HG02588 (cell line): ENCODE measurements around the gene TCERG1L.
"Not testable (repeated sequence)": the region's sequence is repeated elsewhere in the genome, so short reads cannot be mapped to it uniquely, and the experiment has no call there.

Source experiments
- ATAC-seq: cut with Tn5 transposase; IDR thresholded peaks from one replicate; pipeline ENCODE4 v1.9.1; 2021; ENCODE audit warnings: mild to moderate bottlenecking, moderate library complexity; ENCODE audit not compliant: unreplicated experiment

TCERG1L gene

GRCh38 chr10:131250454-131251145 is 60.9 kb downstream of the TCERG1L start:
- ATAC-seq = no peak

GRCh38 chr10:131249955-131250344 is 61.6 kb downstream of the TCERG1L start:
- no peak for ATAC-seq

- no peak for ATAC-seq
These were observed 62.1 kb downstream of the TCERG1L start for GRCh38 chr10:131249238-131249954.

GRCh38 chr10:131248376-131249165 is 63.0 kb downstream of the TCERG1L start:
- no peak for ATAC-seq

GRCh38 chr10:131247873-131248272 is 63.6 kb downstream of the TCERG1L start:
- no peak for ATAC-seq

GRCh38 chr10:131246775-131247174 is 64.7 kb downstream of the TCERG1L start:
- no peak for ATAC-seq

- no peak for ATAC-seq
These were observed 65.4 kb downstream of the TCERG1L start for GRCh38 chr10:131246089-131246488.

GRCh38 chr10:131245475-131246059 is 66.0 kb downstream of the TCERG1L start:
- no peak for ATAC-seq

GRCh38 chr10:131244836-131245235 is 66.7 kb downstream of the TCERG1L start:
- no peak for ATAC-seq

- ATAC-seq = no peak
These were observed 68.4 kb downstream of the TCERG1L start for GRCh38 chr10:131243076-131243475.

- no peak for ATAC-seq
These were observed 69.5 kb downstream of the TCERG1L start for GRCh38 chr10:131242007-131242406.

- ATAC-seq = no peak
These were observed 70.8 kb downstream of the TCERG1L start for GRCh38 chr10:131240691-131241090.

GRCh38 chr10:131239926-131240325 is 71.6 kb downstream of the TCERG1L start:
- no peak for ATAC-seq

GRCh38 chr10:131239450-131239849 is 72.1 kb downstream of the TCERG1L start:
- ATAC-seq = no peak

- ATAC-seq = no peak
These were observed 72.7 kb downstream of the TCERG1L start for GRCh38 chr10:131238669-131239280.

- ATAC-seq = no peak
These were observed 73.4 kb downstream of the TCERG1L start for GRCh38 chr10:131237991-131238651.

- not testable (repeated sequence) for ATAC-seq
These were observed 76.9 kb downstream of the TCERG1L start for GRCh38 chr10:131234606-131235005.

- ATAC-seq = no peak
These were observed 77.8 kb downstream of the TCERG1L start for GRCh38 chr10:131233611-131234258.

- no peak for ATAC-seq
These were observed 79.5 kb downstream of the TCERG1L start for GRCh38 chr10:131231965-131232541.
